Neural crest cell (in vitro differentiated cells): ENCODE results near the gene OR12D1. TPM values are rescaled to one million over a fixed set of nuclear protein-coding genes. Genes with fewer than 3 reads are reported as not detected.

Experiments
- DNase-seq: peaks from one replicate; pipeline ENCODE4 v3.0.0; 2021; ENCODE audit warnings: low read depth, mixed read lengths, low spot score
- H3K27ac Mint-ChIP-seq: one replicate; pipeline ENCODE4 v1.8.0; 2021; ENCODE audit warnings: mild to moderate bottlenecking, mixed read lengths; ENCODE audit not compliant: unreplicated experiment
- H3K27me3 Mint-ChIP-seq: 2 replicates; pipeline ENCODE4 v1.8.0; 2021; ENCODE audit warnings: low read depth, mild to moderate bottlenecking, mixed read lengths
- H3K36me3 Mint-ChIP-seq: 2 replicates; pipeline ENCODE4 v1.8.0; 2021; ENCODE audit warnings: low read depth, mild to moderate bottlenecking, mixed read lengths
- H3K4me1 Mint-ChIP-seq: 2 replicates; pipeline ENCODE4 v1.8.0; 2021; ENCODE audit warnings: mixed read lengths
- H3K4me3 Mint-ChIP-seq: one replicate; pipeline ENCODE4 v1.8.0; 2021; ENCODE audit warnings: mild to moderate bottlenecking, mixed read lengths
- H3K9me3 Mint-ChIP-seq: 2 replicates; pipeline ENCODE4 v1.8.0; 2021; ENCODE audit warnings: mixed read lengths
- CTCF ChIP-seq: fragments of 200-600 bp; sonication (generic); conservative IDR thresholded peaks from 2 replicates; pipeline ENCODE4 v1.5.0; 2021; ENCODE audit warnings: antibody characterized with exemption, mild to moderate bottlenecking
- total RNA-seq: library from RNA; stranded (reverse); gene quantifications from 2 replicates; pipeline ENCODE4 v1.2.1, GENCODE V29; 2021

Gene OR12D1
- total RNA-seq, 1 donor from 2014 or later: not detected

DNA sequence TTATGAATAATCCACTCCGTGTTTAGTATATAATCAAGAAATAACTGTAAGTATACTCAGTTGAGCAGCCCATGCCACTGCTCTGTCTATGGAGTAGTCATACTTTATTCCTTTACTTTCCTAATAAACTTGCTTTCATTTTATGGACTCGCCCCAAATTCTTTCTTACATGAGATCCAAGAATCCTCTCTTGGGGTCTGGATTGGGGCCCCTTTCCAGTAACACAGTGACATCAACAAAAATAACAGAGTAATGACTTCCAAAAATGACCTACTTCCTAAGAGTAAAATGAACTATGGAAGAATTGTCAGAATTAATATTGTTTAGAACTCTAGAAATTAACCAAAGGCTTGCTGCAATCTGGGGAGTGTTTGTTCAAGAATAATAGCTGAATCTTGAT, 51.1 kb downstream of the OR12D1 start:
- Mint-ChIP-seq H3K4me1 (no peaks in the 10 kb centered on the region), H3K27ac (no peak overlapping the region), H3K4me3 (no peak overlapping the region), H3K27me3 (no peaks in the 10 kb centered on the region), H3K9me3 (no peaks in the 10 kb centered on the region), H3K36me3 (no peaks in the 10 kb centered on the region)
- no peak for TF ChIP-seq CTCF
- DNase-seq: no peak

GRCh38 chr6:29466241-29466640, 51.5 kb downstream of the OR12D1 start:
- no peak for TF ChIP-seq CTCF
- H3K4me3 Mint-ChIP-seq: no peak overlapping the region
- H3K27ac Mint-ChIP-seq: no peak overlapping the region
- H3K27me3 Mint-ChIP-seq: no peaks in the 10 kb centered on the region
- no peak for DNase-seq
- no peaks in the 10 kb centered on the region for H3K4me1 Mint-ChIP-seq
- no peaks in the 10 kb centered on the region for H3K9me3 Mint-ChIP-seq
- no peaks in the 10 kb centered on the region for H3K36me3 Mint-ChIP-seq

Other genes starting within 250 kb of the OR12D1 start
- not detected in 2 replicates for gene OR2J2, start 244.0 kb upstream of the OR12D1 start, total RNA-seq
- not detected in 2 replicates for gene OR14J1, start 113.2 kb upstream of the OR12D1 start, total RNA-seq
- not detected in 2 replicates for gene OR5V1, start 46.1 kb upstream of the OR12D1 start, total RNA-seq
- gene OR12D3, start 39.6 kb upstream of the OR12D1 start, total RNA-seq: not detected in 2 replicates
- gene OR12D2, start 19.3 kb upstream of the OR12D1 start, total RNA-seq: not detected in 2 replicates
- gene OR10C1, start 24.4 kb downstream of the OR12D1 start, total RNA-seq: not detected in 2 replicates
- not detected in 2 replicates for gene OR11A1, start 42.1 kb downstream of the OR12D1 start, total RNA-seq
- not detected in 2 replicates for gene OR2H1, start 42.2 kb downstream of the OR12D1 start, total RNA-seq
- not detected in 2 replicates for gene MAS1L, start 73.0 kb downstream of the OR12D1 start, total RNA-seq
- not detected in 2 replicates for gene UBD, start 144.8 kb downstream of the OR12D1 start, total RNA-seq
- not detected in 2 replicates for gene OR2H2, start 170.2 kb downstream of the OR12D1 start, total RNA-seq
- gene GABBR1, start 218.3 kb downstream of the OR12D1 start, total RNA-seq: 79.7 and 91.6 TPM in 2 replicates
- gene MOG, start 242.2 kb downstream of the OR12D1 start, total RNA-seq: not detected in 2 replicates